Measurements from ENCODE around the gene MICALL1.

The MICALL1 gene

DNA sequence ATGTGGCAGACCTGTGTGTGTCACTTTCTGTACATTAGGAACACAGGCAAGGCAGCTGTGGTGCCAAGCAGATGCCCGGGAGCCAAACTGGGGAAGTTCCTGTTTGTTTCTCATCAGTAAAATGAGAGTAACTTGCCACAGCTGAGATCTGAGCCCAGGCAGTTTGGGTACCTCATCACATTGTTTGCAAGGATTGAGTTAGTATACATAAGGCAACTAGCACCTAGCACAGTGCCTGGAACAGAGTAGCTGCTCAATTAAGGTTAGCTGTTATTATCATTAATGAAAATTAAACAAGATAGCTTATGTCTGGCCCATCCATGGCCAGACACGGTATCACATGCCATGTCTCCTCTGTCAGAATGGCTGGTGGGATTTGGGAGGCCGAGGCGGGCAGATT lies 70.5 kb downstream of the MICALL1 start:
- Histone ChIP-seq H3K4me3 (ENCODE audit: low read length) (no peak overlapping the region), H3F3A (ENCODE audit: control insufficient read depth, insufficient read depth) (no peaks in the 10 kb centered on the region), H3K36me3 (ENCODE audit: control insufficient read depth, low read length) (no peaks in the 10 kb centered on the region), H3K4me1 (ENCODE audit: control insufficient read depth, low read length) (no peaks in the 10 kb centered on the region), H3K9me2 (replicated peaks; ENCODE audit: control insufficient read depth, low read length) (no peaks in the 10 kb centered on the region), H3K27me3 (ENCODE audit: control insufficient read depth, low read length) (no peaks in the 10 kb centered on the region), H3K79me2 (ENCODE audit: control insufficient read depth, low read length) (no peaks in the 10 kb centered on the region), H3K27ac (ENCODE audit: low read depth, low read length) (no peak overlapping the region), H4K20me1 (ENCODE audit: control insufficient read depth, insufficient read depth, low read depth, low read length) (no peaks in the 10 kb centered on the region), H3K4me2 (ENCODE audit: low read length) (no peak overlapping the region), H3K9me3 (ENCODE audit: control insufficient read depth, insufficient read depth, low read length) (no peaks in the 10 kb centered on the region)
- no peak for TF ChIP-seq EZH2phosphoT487 (IDR thresholded peaks at IDR 0.05; ENCODE audit: borderline replicate concordance, low read length)
- TF ChIP-seq, protein P1, sequence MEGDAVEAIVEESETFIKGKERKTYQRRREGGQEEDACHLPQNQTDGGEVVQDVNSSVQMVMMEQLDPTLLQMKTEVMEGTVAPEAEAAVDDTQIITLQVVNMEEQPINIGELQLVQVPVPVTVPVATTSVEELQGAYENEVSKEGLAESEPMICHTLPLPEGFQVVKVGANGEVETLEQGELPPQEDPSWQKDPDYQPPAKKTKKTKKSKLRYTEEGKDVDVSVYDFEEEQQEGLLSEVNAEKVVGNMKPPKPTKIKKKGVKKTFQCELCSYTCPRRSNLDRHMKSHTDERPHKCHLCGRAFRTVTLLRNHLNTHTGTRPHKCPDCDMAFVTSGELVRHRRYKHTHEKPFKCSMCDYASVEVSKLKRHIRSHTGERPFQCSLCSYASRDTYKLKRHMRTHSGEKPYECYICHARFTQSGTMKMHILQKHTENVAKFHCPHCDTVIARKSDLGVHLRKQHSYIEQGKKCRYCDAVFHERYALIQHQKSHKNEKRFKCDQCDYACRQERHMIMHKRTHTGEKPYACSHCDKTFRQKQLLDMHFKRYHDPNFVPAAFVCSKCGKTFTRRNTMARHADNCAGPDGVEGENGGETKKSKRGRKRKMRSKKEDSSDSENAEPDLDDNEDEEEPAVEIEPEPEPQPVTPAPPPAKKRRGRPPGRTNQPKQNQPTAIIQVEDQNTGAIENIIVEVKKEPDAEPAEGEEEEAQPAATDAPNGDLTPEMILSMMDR (IDR thresholded peaks at IDR 0.05; ENCODE audit: low read depth, low read length, poor library complexity, severe bottlenecking), result no peak

- no peak for TF ChIP-seq EZH2phosphoT487 (IDR thresholded peaks at IDR 0.05; ENCODE audit: borderline replicate concordance, low read length)
- TF ChIP-seq, protein P1 (IDR thresholded peaks at IDR 0.05; ENCODE audit: low read depth, low read length, poor library complexity, severe bottlenecking), result no peak
- Histone ChIP-seq H3K4me3 (ENCODE audit: low read length) (no peak overlapping the region), H3K27me3 (ENCODE audit: control insufficient read depth, low read length) (no peaks in the 10 kb centered on the region), H3K9me3 (ENCODE audit: control insufficient read depth, insufficient read depth, low read length) (no peaks in the 10 kb centered on the region), H3K36me3 (ENCODE audit: control insufficient read depth, low read length) (no peaks in the 10 kb centered on the region), H3K27ac (ENCODE audit: low read depth, low read length) (no peak overlapping the region), H3F3A (ENCODE audit: control insufficient read depth, insufficient read depth) (no peaks in the 10 kb centered on the region), H3K4me1 (ENCODE audit: control insufficient read depth, low read length) (no peaks in the 10 kb centered on the region), H3K9me2 (replicated peaks; ENCODE audit: control insufficient read depth, low read length) (no peaks in the 10 kb centered on the region), H4K20me1 (ENCODE audit: control insufficient read depth, insufficient read depth, low read depth, low read length) (no peaks in the 10 kb centered on the region), H3K79me2 (ENCODE audit: control insufficient read depth, low read length) (no peaks in the 10 kb centered on the region), H3K4me2 (ENCODE audit: low read length) (no peak overlapping the region)
Observed at GRCh38 chr22:37979782-37980181, 73.7 kb downstream of the MICALL1 start.

DNA sequence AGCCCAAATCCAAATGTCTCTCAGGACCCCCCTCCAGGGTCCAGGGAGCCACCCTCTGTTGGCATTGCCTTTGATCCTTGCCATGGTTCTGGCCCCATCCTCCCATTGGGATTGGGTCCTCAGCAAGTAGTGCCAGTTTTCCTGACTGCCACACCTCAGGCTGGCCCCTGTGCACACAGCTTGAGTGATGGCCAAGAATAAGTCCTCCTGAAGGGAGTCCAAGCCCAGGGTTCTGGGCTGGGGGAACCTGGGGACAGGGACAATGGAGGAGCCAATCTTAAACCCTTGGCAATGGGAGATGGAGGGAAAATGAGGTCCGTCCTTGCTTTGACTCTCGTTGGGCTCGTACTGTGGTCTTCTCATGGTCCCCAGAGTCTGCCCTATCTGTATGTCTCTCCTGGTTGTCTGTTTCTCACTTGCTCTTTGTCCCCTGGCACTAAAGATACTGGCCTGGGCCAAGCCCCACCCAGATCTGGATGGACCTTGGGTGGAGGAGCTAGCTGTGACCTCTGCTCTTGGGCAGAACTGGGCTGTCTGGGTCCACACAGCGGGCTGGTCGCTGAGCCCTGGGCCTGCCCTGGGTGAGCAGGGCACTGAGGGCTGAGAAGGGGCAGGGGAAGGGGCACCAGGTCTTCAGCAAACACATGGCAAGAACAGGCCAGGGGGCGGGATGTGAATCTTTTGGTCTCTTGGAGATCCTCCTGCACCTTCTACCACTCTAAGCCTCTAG lies 75.3 kb downstream of the MICALL1 start:
- Histone ChIP-seq H3K4me2 (ENCODE audit: low read length) (no peak overlapping the region), H3K4me1 (ENCODE audit: control insufficient read depth, low read length) (no peaks in the 10 kb centered on the region), H3K27ac (ENCODE audit: low read depth, low read length) (no peak overlapping the region), H3F3A (ENCODE audit: control insufficient read depth, insufficient read depth) (no peaks in the 10 kb centered on the region), H3K36me3 (ENCODE audit: control insufficient read depth, low read length) (no peaks in the 10 kb centered on the region), H3K27me3 (ENCODE audit: control insufficient read depth, low read length) (no peaks in the 10 kb centered on the region), H3K9me2 (replicated peaks; ENCODE audit: control insufficient read depth, low read length) (no peaks in the 10 kb centered on the region), H3K4me3 (ENCODE audit: low read length) (no peak overlapping the region), H3K79me2 (ENCODE audit: control insufficient read depth, low read length) (no peaks in the 10 kb centered on the region), H4K20me1 (ENCODE audit: control insufficient read depth, insufficient read depth, low read depth, low read length) (no peaks in the 10 kb centered on the region), H3K9me3 (ENCODE audit: control insufficient read depth, insufficient read depth, low read length) (no peaks in the 10 kb centered on the region)
- TF ChIP-seq EZH2phosphoT487 (IDR thresholded peaks at IDR 0.05; ENCODE audit: borderline replicate concordance, low read length), result no peak
- TF ChIP-seq, protein P1 (IDR thresholded peaks at IDR 0.05; ENCODE audit: low read depth, low read length, poor library complexity, severe bottlenecking), result no peak
